DND-41 (cell line): ENCODE measurements around the gene ENOPH1.

Source experiments
- ATAC-seq: fragments of 200-7000 bp; cut with Tn5 transposase; 3 replicates; pipeline ENCODE4 v1.9.1; 2021; ENCODE audit warnings: low read depth; ENCODE audit not compliant: insufficient read depth
- DNase-seq: peaks from one replicate; pipeline ENCODE4 v3.0.0-alpha.2; 2020
- H2AFZ ChIP-seq: 2 replicates; pipeline ENCODE4 v1.6.0; 2012; ENCODE audit warnings: low read depth, low read length
- H3K27ac ChIP-seq: 2 replicates; pipeline ENCODE4 v1.5.1; 2012; ENCODE audit warnings: low read length, inconsistent platforms
- H3K27me3 ChIP-seq: fragments of 200-600 bp; sonication (generic); 2 replicates; pipeline ENCODE4 v1.6.0; 2012; ENCODE audit warnings: low read length, mild to moderate bottlenecking, inconsistent platforms; ENCODE audit not compliant: insufficient read depth, poor library complexity
- H3K36me3 ChIP-seq: 2 replicates; pipeline ENCODE4 v1.5.1; 2012; ENCODE audit warnings: low read length, inconsistent platforms; ENCODE audit not compliant: insufficient read depth
- H3K4me1 ChIP-seq: 2 replicates; pipeline ENCODE4 v1.5.1; 2012; ENCODE audit warnings: mild to moderate bottlenecking, low read length; ENCODE audit not compliant: insufficient read depth
- H3K4me2 ChIP-seq: 2 replicates; pipeline ENCODE4 v1.6.0; 2012; ENCODE audit warnings: mild to moderate bottlenecking, moderate library complexity, low read length, inconsistent platforms; ENCODE audit not compliant: insufficient read depth
- H3K4me3 ChIP-seq, 2 experiments: fragments of 200-600 bp in 1 of 2; shearing (Covaris generic) in 1 of 2; 2 replicates each; pipeline ENCODE4 v1.5.1; 2012 to 2016; ENCODE audit warnings: inconsistent platforms in 2 of 2, low read length in 2 of 2, mild to moderate bottlenecking in 2 of 2, low read depth in 1 of 2, moderate library complexity in 1 of 2
- H3K79me2 ChIP-seq: 2 replicates; pipeline ENCODE4 v1.6.0; 2012; ENCODE audit warnings: low read length, inconsistent platforms; ENCODE audit not compliant: insufficient read depth
- H3K9ac ChIP-seq: 2 replicates; pipeline ENCODE4 v1.6.0; 2012; ENCODE audit warnings: low read depth, mild to moderate bottlenecking, inconsistent platforms, low read length, moderate library complexity
- H3K9me3 ChIP-seq: 2 replicates; pipeline ENCODE4 v1.5.1; 2012; ENCODE audit warnings: low read length, moderate library complexity, mild to moderate bottlenecking, inconsistent platforms; ENCODE audit not compliant: insufficient read depth, severe bottlenecking
- H4K20me1 ChIP-seq: 2 replicates; pipeline ENCODE4 v1.6.0; 2012; ENCODE audit warnings: low read length; ENCODE audit not compliant: insufficient read depth
- EZH2 ChIP-seq: IDR thresholded peaks from 3 replicates; pipeline ENCODE4 v1.6.1; 2012; ENCODE audit warnings: borderline replicate concordance, low read depth, mild to moderate bottlenecking, moderate library complexity, low read length, inconsistent platforms; ENCODE audit not compliant: severe bottlenecking
- TF ChIP-seq, protein P1 (sequence below): IDR thresholded peaks from 2 replicates; pipeline ENCODE4 v1.5.1; 2012; ENCODE audit warnings: borderline replicate concordance, low read length, moderate library complexity, mild to moderate bottlenecking; ENCODE audit not compliant: poor library complexity, severe bottlenecking; ENCODE audit errors: extremely low read depth

The ENOPH1 gene

DNA sequence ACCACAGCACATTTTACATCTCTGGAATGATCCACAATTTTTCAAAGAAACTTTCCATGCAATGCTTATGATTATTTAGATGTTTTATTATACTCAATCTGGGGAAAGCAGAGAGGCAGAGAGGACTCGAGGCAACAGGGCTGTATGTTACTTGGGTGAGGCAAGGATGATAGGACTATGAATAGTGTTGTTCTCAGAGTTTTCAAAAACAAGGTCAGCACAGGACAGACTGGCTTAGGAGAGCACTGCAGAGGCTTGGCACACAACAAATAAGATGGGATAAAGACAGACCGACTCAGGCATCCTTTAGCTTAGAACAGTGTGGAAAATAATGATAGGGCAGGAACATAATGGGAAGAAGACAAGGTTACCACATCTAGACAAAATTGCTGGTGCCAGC is 66.0 kb downstream of the ENOPH1 start:
- Histone ChIP-seq H3K9me3 (no peaks in the 10 kb centered on the region), H3K4me2 (no peak overlapping the region), H3K36me3 (no peaks in the 10 kb centered on the region), H2AFZ (no peak overlapping the region), H3K79me2 (no peaks in the 10 kb centered on the region), H4K20me1 (no peaks in the 10 kb centered on the region), H3K4me3 (no peak overlapping the region), H3K4me1 (no peaks in the 10 kb centered on the region), H3K27me3 (no peaks in the 10 kb centered on the region), H3K9ac (no peak overlapping the region), H3K27ac (no peak overlapping the region)
- no peak for DNase-seq
- no peak for TF ChIP-seq EZH2
- TF ChIP-seq, protein P1, sequence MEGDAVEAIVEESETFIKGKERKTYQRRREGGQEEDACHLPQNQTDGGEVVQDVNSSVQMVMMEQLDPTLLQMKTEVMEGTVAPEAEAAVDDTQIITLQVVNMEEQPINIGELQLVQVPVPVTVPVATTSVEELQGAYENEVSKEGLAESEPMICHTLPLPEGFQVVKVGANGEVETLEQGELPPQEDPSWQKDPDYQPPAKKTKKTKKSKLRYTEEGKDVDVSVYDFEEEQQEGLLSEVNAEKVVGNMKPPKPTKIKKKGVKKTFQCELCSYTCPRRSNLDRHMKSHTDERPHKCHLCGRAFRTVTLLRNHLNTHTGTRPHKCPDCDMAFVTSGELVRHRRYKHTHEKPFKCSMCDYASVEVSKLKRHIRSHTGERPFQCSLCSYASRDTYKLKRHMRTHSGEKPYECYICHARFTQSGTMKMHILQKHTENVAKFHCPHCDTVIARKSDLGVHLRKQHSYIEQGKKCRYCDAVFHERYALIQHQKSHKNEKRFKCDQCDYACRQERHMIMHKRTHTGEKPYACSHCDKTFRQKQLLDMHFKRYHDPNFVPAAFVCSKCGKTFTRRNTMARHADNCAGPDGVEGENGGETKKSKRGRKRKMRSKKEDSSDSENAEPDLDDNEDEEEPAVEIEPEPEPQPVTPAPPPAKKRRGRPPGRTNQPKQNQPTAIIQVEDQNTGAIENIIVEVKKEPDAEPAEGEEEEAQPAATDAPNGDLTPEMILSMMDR, result no peak
- no peak for ATAC-seq

- no peaks in the 10 kb centered on the region for H3K79me2 ChIP-seq
- H3K9ac ChIP-seq, result no peak overlapping the region
- H3K36me3 ChIP-seq, result no peaks in the 10 kb centered on the region
- ATAC-seq, result no peak
- H4K20me1 ChIP-seq, result no peaks in the 10 kb centered on the region
- no peaks in the 10 kb centered on the region for H3K4me1 ChIP-seq
- no peak overlapping the region for H3K4me3 ChIP-seq
- TF ChIP-seq EZH2, result no peak
- TF ChIP-seq, protein P1, result no peak
- DNase-seq, result no peak
- H3K27me3 ChIP-seq, result no peaks in the 10 kb centered on the region
- no peaks in the 10 kb centered on the region for H3K9me3 ChIP-seq
- no peak overlapping the region for H3K27ac ChIP-seq
- no peak overlapping the region for H2AFZ ChIP-seq
- H3K4me2 ChIP-seq, result no peak overlapping the region
These were observed 69.5 kb downstream of the ENOPH1 start for GRCh38 chr4:82499738-82500434.

- H3K27ac ChIP-seq, result no peak overlapping the region
- H3K36me3 ChIP-seq, result no peaks in the 10 kb centered on the region
- H3K79me2 ChIP-seq, result no peaks in the 10 kb centered on the region
- no peak overlapping the region for H3K4me3 ChIP-seq
- no peak for DNase-seq
- no peaks in the 10 kb centered on the region for H3K27me3 ChIP-seq
- H3K9me3 ChIP-seq, result no peaks in the 10 kb centered on the region
- TF ChIP-seq EZH2, result no peak
- TF ChIP-seq, protein P1, result no peak
- H3K4me2 ChIP-seq, result no peak overlapping the region
- no peaks in the 10 kb centered on the region for H4K20me1 ChIP-seq
- no peak for ATAC-seq
- no peaks in the 10 kb centered on the region for H3K4me1 ChIP-seq
- H2AFZ ChIP-seq, result no peak overlapping the region
- H3K9ac ChIP-seq, result no peak overlapping the region
These were observed 70.2 kb downstream of the ENOPH1 start for GRCh38 chr4:82500435-82501153.
